Measurements from ENCODE around the gene DNAJC22.
"Not testable (repeated sequence)": the region's sequence is repeated elsewhere in the genome, so short reads cannot be mapped to it uniquely, and the experiment has no call there.

DNAJC22 gene

GRCh38 chr12:49375406-49375805 lies 28.7 kb downstream of the DNAJC22 start:
- DNase-seq: no peak

- DNase-seq: no peak
Measured at GRCh38 chr12:49377386-49377785, 30.7 kb downstream of the DNAJC22 start.

- DNase-seq: not testable (repeated sequence)
Measured at GRCh38 chr12:49380184-49380583, 33.5 kb downstream of the DNAJC22 start.

- no peak for DNase-seq
Measured at GRCh38 chr12:49388682-49389386, 42.1 kb downstream of the DNAJC22 start.

GRCh38 chr12:49389387-49389703 lies 42.7 kb downstream of the DNAJC22 start:
- no peak for DNase-seq

GRCh38 chr12:49397000-49397399 lies 50.3 kb downstream of the DNAJC22 start:
- DNase-seq: no peak

- no peak for DNase-seq
Measured at GRCh38 chr12:49400304-49400703, 53.6 kb downstream of the DNAJC22 start.
